UCSD-AML1 (cell line): Measurements from ENCODE around the gene OR2C1.

ENCODE experiments used
- DNase-seq: peaks from one replicate; lab custom pipeline; 2025; ENCODE audit not compliant: unreplicated experiment; lab: John Stamatoyannopoulos, UW

OR2C1 gene

DNA sequence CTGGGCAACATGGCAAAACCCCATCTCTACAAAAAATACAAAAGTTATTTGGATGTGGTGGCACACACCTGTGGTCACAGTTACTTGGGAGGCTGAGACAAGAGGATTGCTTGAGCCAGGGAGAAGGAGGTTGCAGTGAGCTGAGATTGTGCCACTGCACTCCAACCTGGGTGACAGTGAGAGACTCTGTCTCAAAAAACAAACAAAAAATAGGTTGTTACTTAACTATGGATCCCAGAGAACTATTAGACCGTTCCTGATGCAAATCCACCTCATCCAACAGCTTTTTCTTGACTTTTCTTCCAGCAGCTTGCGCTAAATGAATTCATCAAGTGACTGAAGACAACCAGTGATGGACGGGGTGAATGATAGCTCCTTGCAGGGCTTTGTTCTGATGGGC lies at the start of gene OR2C1:
Gene OR2C1, plus strand, starts transcription at position 301 of the 400 bp plus-strand sequence. Its CDS starts 52 bp downstream, at position 353.
- no peak for DNase-seq

DNA sequence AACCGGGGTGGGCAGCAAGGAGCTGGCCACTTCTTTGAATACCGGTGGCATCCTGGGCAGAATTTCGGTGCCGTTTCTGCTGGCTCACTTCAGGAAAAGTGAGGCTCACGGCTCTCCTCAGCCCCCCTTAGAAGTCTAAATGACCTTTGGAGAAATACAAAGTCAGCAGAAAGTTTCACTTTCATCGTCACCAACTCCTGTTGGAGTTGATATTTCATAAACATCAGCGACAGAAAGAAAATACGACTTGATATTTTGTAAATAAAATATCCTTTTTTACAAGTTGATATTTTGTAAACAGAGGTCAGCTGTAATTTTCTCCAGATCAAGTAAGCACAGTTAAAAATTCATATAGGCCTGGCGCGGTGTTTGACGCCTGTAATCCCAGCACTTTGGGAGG lies 49.6 kb upstream of the OR2C1 start:
- no peak for DNase-seq

DNA sequence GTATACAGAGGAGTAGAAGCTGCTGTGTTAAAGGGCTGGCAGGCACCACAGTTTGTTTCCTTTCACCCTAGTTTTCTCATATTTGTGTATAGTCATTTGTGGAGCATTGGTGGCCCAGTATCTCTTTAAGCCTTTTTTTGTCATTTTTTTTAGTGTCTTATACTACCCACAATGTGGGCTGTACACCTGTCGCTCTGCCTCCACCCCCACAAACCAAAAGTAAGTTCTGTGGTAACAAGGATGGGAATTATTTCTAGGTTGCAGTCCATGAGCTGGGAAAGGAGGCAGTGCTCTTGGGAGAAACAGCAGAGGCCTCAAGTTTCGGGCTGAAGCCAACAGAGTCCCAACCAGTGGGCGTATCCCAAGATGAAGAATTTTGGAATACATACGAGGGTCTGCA lies 44.2 kb upstream of the OR2C1 start:
- no peak for DNase-seq

DNA sequence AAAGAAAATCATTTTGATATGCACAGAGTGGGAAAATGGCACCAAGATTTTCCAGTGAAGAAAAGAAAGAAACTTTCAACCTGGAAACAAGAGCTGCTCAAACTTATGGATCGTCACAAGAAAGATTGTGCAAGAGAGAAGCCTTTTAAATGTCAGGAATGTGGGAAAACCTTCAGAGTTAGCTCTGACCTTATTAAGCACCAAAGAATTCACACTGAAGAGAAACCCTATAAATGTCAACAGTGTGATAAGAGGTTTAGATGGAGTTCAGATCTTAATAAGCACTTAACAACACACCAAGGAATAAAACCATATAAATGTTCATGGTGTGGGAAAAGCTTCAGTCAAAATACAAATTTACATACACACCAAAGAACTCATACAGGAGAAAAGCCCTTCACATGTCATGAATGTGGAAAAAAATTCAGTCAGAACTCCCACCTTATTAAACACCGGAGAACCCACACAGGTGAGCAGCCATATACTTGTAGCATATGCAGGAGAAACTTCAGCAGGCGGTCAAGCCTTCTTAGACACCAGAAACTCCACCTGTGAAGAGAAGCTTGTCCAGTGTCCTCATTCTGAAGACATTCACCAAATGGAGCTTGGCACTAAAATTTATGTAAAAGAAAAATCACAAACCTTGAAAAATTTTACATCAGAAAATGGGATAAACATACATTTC lies 38.2 kb upstream of the OR2C1 start:
- DNase-seq: no peak

DNA sequence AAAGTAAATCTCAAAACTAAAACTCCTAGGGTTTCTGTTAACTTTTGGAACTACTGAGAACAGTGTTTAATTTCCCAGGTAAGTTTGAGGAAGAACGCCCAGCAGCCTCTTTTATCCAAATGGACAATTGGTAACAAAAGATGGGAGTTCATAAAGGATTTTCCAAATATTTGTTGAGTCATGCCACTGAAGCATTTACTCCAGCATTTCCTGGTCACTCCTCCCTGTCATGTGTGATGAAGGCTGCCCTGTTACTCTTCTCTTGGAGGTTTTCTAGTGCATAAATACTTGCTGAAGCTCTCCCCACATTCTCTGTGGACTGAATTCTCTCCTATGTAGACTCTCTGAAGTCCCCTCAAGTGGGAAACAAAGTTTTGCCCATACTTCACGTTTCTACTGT lies 33.9 kb upstream of the OR2C1 start:
- no peak for DNase-seq

DNA sequence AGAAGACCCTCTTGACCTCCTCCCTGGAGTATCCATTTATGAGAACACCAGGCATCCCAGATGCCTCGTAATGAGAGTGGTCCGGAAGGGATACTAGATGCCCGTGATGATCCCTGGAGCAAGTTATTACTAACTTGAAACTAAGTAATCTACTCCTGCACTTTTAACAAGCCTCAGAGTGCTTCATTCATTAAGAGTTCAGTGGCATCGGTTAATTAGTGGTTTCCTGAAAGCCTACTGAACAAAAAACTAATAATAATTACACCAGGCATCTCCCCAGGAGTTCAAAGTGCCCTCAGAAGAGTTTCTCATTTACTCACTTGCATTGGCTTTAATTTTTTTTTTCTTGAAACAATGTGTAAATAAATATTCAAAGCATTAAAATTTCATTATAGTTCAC lies 28.2 kb upstream of the OR2C1 start:
- no peak for DNase-seq

DNA sequence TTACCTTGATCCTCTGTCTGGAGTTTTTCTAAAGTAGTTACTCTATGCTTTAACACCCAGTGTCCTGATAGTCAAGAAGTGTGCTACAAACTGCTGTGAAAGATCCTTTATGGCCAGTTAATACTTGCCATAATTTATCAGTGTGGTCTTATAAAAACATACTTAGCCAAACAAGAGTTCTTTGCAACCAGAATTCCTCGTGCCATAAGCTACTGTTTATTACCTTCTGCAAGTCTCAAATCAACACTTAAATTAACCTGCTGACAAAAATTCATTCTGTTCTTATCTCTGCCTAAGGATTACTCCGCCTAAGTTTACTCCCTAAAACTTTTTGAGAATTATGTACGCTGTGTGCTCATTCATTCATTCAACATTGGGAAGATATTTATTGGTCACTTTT lies 27.6 kb upstream of the OR2C1 start:
- no peak for DNase-seq

DNA sequence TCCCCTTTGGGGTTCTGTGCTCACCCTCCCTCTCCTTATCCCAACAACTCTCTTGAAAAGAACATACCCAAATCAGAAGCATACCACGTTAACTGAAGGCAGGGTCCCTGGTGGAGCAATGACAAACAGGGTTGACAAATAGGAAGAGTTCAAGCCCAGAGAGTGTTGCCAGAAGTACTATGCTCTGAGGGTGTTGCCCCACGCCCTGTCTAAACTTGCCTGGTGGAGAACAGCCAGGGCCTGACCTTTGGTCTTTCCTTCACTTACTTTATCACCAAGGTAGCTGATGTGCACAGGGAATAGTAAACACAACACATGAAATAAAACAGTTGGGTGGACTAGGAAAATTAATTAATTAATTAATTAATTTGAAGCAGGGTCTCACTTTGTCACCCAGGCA lies 27.0 kb upstream of the OR2C1 start:
- no peak for DNase-seq

DNA sequence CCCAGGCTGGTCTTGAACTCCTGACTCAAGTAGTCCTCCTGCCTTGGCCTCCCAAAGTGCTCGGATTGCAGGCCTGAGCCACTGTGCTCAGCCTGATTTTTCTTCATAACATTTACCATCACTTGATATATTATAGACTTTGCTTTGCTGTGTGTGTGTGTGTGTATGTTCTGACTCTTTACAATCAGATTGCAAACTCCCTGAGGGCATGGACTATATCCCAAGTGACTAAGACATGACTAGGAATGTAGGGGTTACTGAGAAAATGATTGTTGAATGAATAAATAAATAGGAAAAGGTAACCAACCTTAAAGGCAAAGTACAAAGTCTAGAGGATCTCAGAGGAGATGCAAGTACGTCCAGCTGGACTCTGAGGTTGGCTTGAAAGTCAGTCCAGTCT lies 9.6 kb upstream of the OR2C1 start:
- no peak for DNase-seq

DNA sequence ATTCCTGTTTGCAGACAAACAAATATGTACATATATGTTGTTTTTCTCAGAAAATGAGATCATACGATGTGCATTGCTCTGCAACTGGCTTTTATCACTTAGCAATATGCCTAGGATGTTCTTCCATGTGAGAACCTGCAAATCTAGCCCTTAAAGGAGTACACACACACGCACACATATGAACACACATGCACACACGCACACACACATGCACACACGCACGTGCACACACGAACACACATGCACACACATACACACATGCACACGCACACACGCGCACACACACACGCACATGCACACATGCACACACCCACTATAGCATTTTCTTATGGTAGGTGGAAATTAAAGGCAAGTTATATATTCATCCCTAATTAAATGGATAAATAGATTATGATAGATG lies 8.1 kb upstream of the OR2C1 start:
- DNase-seq: no peak

DNA sequence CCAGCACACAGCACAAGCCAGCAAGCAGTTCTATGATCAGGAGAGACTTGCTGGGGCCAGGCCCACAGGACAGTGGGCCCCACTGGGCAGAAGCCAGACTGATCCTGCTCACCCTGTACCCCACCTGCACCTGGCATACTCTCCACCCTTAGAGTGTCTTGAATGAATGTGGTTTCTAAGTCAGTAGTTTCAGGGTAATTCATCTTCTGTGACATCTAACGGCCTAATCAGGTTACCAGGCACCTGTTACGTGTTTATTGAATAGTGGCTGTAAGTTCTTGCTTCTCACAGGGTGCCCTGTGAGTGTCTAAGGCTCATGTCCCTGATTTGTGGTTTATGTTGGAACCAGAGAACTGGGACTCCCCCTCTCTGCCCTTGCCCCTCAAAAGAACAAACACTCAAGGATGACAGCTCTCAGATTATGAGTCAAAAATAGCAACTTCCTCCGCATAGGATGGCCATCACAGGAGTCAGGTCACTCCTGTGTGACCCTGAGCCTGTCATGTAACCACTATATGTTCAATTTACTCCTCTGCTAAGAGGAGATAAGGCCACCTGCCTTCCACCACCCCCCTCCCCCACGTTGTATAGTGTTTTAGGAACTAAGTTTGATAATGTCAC lies 7.0 kb upstream of the OR2C1 start:
- DNase-seq: no peak

DNA sequence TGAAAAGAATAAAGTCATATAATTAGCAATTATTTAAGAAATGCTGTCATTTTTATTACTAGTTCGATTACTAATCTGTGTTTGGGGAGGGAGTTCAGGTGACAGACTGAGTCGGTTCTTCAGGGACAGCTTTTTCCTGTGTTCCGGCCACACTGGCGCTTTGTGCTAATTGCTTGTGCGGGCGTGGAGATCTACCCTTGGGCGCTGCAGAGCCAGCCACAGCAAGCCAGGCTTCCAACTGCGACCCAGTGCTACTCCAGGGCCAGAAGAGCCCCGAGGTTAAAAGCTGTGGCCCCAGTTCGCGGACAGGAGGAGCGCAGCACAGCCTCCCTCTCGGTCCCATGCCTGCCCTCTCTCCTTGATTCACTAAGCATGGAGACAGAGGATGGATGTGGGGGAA lies 6.5 kb upstream of the OR2C1 start:
- DNase-seq: no peak

DNA sequence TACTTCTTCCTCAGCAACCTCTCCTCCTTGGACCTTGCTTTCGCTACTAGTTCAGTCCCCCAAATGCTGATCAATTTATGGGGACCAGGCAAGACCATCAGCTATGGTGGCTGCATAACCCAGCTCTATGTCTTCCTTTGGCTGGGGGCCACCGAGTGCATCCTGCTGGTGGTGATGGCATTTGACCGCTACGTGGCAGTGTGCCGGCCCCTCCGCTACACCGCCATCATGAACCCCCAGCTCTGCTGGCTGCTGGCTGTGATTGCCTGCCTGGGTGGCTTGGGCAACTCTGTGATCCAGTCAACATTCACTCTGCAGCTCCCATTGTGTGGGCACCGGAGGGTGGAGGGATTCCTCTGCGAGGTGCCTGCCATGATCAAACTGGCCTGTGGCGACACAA lies 429 bp downstream of the OR2C1 start:
- no peak for DNase-seq

DNA sequence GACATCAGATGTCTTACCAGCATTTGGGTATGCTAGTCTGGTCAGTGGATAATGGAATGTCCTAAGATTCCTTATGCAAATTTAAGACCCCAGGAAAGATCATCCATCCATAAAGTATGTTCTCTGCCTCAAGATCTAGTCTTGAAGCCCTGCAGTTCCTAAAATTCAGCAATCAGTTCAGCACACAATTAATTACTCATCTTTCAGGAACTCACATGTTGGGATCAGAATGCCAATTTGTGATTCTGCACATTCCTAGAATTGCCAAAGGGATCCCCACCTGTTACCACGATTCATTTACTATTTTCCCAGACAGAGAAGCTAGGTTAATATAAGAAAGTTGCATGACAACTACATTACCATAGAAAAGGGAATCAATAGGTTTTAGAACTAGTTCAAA lies 3.2 kb downstream of the OR2C1 start:
- no peak for DNase-seq

DNA sequence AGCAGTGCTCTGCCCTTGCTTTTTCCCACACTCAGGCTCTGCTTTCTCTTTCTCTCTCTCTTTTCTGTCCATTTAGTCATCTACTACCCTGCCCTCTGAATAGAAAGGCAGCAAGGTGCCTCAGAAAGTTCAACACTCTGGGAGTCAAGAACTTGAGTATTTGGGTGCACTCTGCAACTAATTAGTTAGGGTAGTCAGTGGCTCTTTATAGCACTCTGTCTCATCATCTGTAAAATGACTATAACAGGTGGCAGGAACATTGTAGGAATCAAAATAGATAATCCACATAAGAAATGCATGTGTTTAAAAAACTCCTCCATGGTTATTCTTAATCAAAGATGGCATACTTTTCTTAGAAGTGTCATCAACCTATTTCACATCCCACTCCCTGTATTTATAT lies 7.2 kb downstream of the OR2C1 start:
- DNase-seq: no peak

DNA sequence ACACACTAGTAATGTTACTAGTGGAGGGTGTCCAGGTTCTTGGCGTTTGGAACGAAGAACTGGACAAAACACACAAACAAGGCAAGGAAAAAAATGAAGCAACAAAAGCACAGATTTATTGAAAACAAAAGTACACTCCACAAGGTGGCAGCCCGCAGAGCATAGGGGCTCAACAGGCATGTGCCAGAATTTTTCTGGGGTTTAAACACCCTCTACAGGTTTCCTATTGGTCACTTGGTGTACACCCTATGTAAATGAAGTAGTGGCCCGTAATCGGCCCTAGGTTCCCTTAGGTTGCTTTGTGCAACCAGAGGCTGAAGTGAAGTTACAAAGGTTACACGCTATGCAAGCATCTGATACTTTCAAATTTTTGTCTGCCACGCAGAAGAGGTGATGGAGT lies 8.1 kb downstream of the OR2C1 start:
- DNase-seq: no peak

DNA sequence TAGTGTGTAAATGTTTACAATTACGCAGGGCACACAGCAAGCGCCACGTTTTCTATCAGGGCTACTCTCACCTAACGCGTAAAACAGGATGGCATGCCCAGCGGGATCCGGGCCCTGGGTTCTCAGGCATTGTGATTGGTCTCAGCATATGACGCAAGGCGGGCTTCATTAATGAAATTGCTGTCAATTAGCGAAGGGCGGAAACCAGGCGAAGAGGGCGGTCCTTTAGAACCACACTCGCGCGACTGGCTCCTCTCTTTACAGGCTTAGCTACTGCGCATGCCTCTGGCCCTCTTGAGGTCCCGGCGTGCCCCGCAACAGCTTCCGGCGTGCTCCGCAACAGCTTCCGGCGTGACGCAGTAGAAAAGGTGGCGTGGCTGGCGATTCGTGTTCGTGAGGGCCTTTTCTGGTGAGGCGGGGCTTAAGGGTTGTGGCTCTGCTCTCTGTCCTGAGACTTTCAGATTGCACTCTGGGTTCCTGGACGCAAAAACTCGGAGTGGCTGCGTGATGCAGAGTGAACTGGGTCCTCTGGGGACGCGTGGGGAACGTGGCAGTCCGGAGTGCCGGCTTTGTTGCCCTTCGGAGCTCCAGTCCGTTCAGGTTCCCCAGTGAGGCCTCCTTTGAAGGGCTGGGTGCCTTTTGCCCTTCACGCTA lies 9.2 kb downstream of the OR2C1 start:
- DNase-seq: no peak

DNA sequence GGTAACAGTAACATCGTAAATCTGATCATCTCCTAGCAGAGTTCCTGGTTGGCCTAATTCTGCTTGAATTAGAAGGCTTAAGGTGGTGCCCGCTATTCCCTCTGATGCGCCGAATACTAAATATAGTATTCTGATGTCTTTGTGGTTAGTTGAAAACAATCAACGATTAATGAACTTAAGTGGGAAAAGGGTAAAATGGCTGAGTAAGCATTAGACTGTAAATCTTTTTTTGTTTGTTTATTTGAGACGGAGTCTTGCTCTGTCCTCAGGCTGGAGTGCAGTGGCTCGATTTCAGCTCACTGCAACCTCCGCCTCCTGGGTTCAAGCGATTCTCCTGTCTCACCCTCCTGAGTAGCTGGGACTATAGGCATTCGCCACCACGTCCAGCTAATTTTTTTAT lies 13.4 kb downstream of the OR2C1 start:
- DNase-seq: no peak

DNA sequence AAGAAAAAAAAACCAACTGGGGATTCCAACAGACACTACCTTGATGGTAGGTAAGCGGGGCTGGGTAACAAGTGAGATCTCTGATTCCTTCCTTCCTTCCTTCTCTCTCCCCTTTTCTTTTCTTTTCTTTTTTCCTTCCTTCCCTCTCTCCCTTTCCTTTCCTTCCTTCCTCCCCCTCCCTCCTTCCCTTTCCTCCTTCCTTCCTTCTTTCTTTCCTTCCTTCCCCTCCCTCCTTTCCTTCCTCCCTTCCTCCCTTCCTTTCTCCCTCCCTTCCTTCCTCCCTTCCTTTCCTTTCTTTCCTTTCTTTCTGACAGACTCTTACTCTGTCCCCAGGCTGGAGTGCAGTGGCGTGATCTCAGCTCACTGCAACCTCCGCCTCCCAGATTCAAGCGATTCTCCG lies 20.0 kb downstream of the OR2C1 start:
- DNase-seq: no peak

DNA sequence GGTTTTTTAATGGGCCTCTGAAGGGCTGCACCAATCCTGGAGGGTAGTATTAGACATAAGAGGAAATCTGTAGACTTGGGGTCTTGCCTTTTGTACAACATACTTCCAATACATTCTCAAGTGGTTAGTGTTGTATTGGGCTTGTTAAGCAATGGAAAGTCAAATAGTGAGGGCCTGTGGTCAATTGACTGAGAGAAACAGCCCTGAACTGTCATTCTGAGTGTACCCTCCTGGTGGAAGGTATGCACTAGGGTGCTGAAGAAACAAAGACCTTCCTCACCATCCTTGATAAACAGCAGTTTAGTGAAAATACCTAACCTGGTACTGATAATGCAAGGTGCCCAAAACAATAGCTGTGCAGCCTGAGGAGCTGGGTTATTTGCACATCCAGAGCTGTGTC lies 22.2 kb downstream of the OR2C1 start:
- DNase-seq: no peak

DNA sequence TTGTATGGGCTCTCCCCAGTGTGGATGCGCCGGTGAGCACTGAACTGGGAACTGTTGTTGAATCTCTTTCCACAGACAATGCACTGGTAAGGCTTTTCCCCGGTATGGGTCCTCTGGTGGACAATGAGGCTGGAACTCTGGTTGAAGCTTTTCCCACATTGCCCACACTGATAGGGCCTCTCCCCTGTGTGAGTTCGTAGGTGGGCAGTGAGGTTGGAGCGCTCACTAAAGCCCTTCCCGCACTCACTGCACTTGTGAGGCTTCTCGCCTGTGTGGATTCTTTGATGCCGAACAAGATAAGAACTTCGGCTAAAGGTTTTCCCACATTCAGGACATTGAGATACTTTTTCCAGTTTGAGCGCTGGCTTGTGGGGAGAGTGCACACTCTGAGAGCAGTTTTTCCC lies 27.4 kb downstream of the OR2C1 start:
- DNase-seq: no peak

DNA sequence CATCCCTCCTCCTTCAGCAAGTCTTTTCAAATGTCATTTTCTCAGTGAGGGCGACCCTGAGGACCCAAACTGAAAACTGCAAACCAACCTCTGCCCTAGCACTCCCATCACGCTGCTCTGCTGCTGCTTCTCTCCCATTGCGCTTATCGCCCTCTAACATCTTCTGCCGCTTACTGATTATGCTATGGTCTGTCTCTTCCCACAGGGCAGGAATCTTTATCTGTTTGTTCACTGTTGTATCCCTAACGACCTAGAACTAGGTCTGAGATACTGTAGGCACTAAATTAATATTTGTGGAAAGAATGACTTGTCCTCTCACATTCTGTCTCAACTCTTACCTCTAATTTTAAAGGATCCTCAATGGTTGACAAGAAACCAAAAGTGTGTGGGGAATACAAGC lies 32.6 kb downstream of the OR2C1 start:
- no peak for DNase-seq
